Omental fat pad (tissue), 4 donors: ENCODE data around the gene ZNF488. TPM values are rescaled to one million over a fixed set of nuclear protein-coding genes. Genes with fewer than 3 reads are reported as not detected.

Experiments used
- ATAC-seq: fragments of 150-250 bp; one replicate; pipeline ENCODE4 v1.9.1; 2016; ENCODE audit warnings: mild to moderate bottlenecking, moderate library complexity; ENCODE audit not compliant: low FRiP score
- DNase-seq: peaks from one replicate; pipeline ENCODE4 v3.0.0-alpha.2; 2019; ENCODE audit warnings: low spot score
- CTCF ChIP-seq, 3 donors: fragments of 450-650 bp; IDR thresholded peaks; one replicate each; pipeline ENCODE4 v1.5.1; 2016 to 2017; ENCODE audit warnings: antibody characterized with exemption in 3 of 3, mild to moderate bottlenecking in 3 of 3, moderate library complexity in 2 of 3
- total RNA-seq, 4 donors: library from RNA; depleted of rRNA; stranded (reverse); fragments of >200 nt; gene quantifications; one replicate each; pipeline ENCODE4 v1.1.0, GENCODE V29; 2016

ZNF488 gene
- total RNA-seq, 4 donors from 2014 or later: 0.19 to 0.25 TPM; not detected in 2

- no peak for TF ChIP-seq CTCF (IDR thresholded peaks at IDR 0.05)
- ATAC-seq (no peak), DNase-seq (no peak)
These were observed 2.4 kb downstream of the ZNF488 start for GRCh38 chr10:47381427-47382379.

GRCh38 chr10:47381103-47381395 lies 3.0 kb downstream of the ZNF488 start:
- TF ChIP-seq CTCF (IDR thresholded peaks at IDR 0.05): no peak
- ATAC-seq (no peak), DNase-seq (no peak)

GRCh38 chr10:47380341-47381102 lies 3.6 kb downstream of the ZNF488 start:
- no peak for ATAC-seq
- no peak for TF ChIP-seq CTCF (IDR thresholded peaks at IDR 0.05)
- DNase-seq: no peak

- ATAC-seq (no peak), DNase-seq (no peak)
- TF ChIP-seq CTCF (IDR thresholded peaks at IDR 0.05): no peak
These were observed 4.2 kb downstream of the ZNF488 start for GRCh38 chr10:47379901-47380300.

- DNase-seq (no peak), ATAC-seq (no peak)
- TF ChIP-seq CTCF (IDR thresholded peaks at IDR 0.05): no peak
These were observed 4.7 kb downstream of the ZNF488 start for GRCh38 chr10:47379445-47379785.

- DNase-seq: no peak
These were observed 5.3 kb downstream of the ZNF488 start for GRCh38 chr10:47378606-47379444.

More at GRCh38 chr10:47378606-47379444, 5.3 kb downstream of the ZNF488 start:
- no peak for TF ChIP-seq CTCF (IDR thresholded peaks at IDR 0.05)
- ATAC-seq: no peak
